HepG2 (cell line): ENCODE results near the gene RBM22. TPM values are rescaled to one million over a fixed set of nuclear protein-coding genes. Genes with fewer than 3 reads are reported as not detected.

Source experiments
- ESRRA ChIP-seq: sonication (generic); formaldehyde crosslinking; IDR thresholded peaks from 2 replicates; pipeline ENCODE4 v1.5.1; 2020; ENCODE audit warnings: mild to moderate bottlenecking, low read depth, missing genetic modification reagents
- PATZ1 ChIP-seq: sonication (generic); formaldehyde crosslinking; IDR thresholded peaks from 2 replicates; pipeline ENCODE4 v1.4.0; 2020; ENCODE audit warnings: missing genetic modification reagents
- SNAPC4 ChIP-seq: sonication (generic); formaldehyde crosslinking; IDR thresholded peaks from 2 replicates; pipeline ENCODE4 v1.4.0; 2020; ENCODE audit warnings: mild to moderate bottlenecking, missing genetic modification reagents
- TFAP4 ChIP-seq: sonication (generic); IDR thresholded peaks from 2 replicates; pipeline ENCODE4 v1.6.1; 2016; ENCODE audit warnings: low read depth, borderline replicate concordance
- TRAFD1 ChIP-seq: sonication (generic); formaldehyde crosslinking; IDR thresholded peaks from 2 replicates; pipeline ENCODE4 v1.5.1; 2020; ENCODE audit warnings: missing genetic modification reagents, mild to moderate bottlenecking, borderline replicate concordance
- ZBTB43 ChIP-seq: sonication (generic); formaldehyde crosslinking; conservative IDR thresholded peaks from 2 replicates; pipeline ENCODE4 v1.4.0; 2020; ENCODE audit warnings: missing genetic modification reagents
- ZFP37 ChIP-seq: sonication (generic); formaldehyde crosslinking; IDR thresholded peaks from 2 replicates; pipeline ENCODE4 v1.4.0; 2020; ENCODE audit warnings: missing genetic modification reagents, borderline replicate concordance
- ZMYM3 ChIP-seq: sonication (generic); formaldehyde crosslinking; IDR thresholded peaks from 2 replicates; pipeline ENCODE4 v1.5.1; 2020; ENCODE audit warnings: mild to moderate bottlenecking, missing genetic modification reagents
- ZNF205 ChIP-seq: IDR thresholded peaks from 2 replicates; pipeline ENCODE4 v1.6.1; 2018; ENCODE audit warnings: missing biosample characterization, missing genetic modification reagents
- polyA plus RNA-seq, 8 experiments: library from polyadenylated mRNA; depleted of rRNA in 3 of 8; stranded (reverse) in 7 of 8; unstranded in 1 of 8; fragments of >200 nt; fragmentation: Illumina TruSeq in 4 of 8; extraction: Trizol in 4 of 8; gene quantifications; 2 replicates each; pipeline versions ENCODE4 v1.2.1 to v1.2.3, GENCODE V29; 2011 to 2016; ENCODE audit warnings: low read depth in 4 of 8, missing spikeins in 1 of 8, mixed read lengths in 1 of 8; ENCODE audit not compliant: insufficient read depth in 1 of 8
- total RNA-seq, 5 experiments: library from RNA; depleted of rRNA; stranded (reverse); fragments of >200 nt; fragmentation: Illumina TruSeq; extraction: Trizol; gene quantifications; 2 replicates each; pipeline ENCODE4 v1.2.3, GENCODE V29; 2016; ENCODE audit warnings: low read depth in 1 of 5

Gene RBM22
- total and polyA plus RNA-seq, 2 of the 13 experiments (the other 11 are each of a cell fraction or from before 2014, with no cell fraction given) = 28.3 to 35.0 TPM

- TF ChIP-seq PATZ1 (CRISPR knock-in tag) (0 out of 2 replicates have a peak, but pooled peaks have one; percentile 14), ZFP37 (CRISPR knock-in tag) (no peak), ZMYM3 (peak; percentile 24; the same call in 1 of the 2 replicates), SNAPC4 (CRISPR knock-in tag) (no peak), TFAP4 (peak; percentile 32; the same call in 1 of the 2 replicates), TRAFD1 (CRISPR knock-in tag) (no peak), ESRRA (CRISPR knock-in tag) (peak; percentile 87), ZNF205 (CRISPR knock-in tag) (no peak), ZBTB43 (CRISPR knock-in tag) (no peak)
Observed at GRCh38 chr5:150650021-150651006, 50.5 kb downstream of the RBM22 start (continued).
